Neural cell (in vitro differentiated cells): ENCODE data around the gene MPIG6B. TPM values are rescaled to one million over a fixed set of nuclear protein-coding genes. Genes with fewer than 3 reads are reported as not detected.

Experiments
- H2AFZ ChIP-seq: fragments of 200-600, 300-800 bp; sonication (generic), shearing (Covaris generic); 2 replicates; pipeline ENCODE4 v1.6.0; 2014; ENCODE audit warnings: low read depth, mild to moderate bottlenecking, antibody characterized with exemption, low read length, moderate library complexity
- H3F3A ChIP-seq: fragments of 200-600 bp; shearing (Covaris generic); 2 replicates; pipeline ENCODE4 v1.6.1; 2016; ENCODE audit warnings: mild to moderate bottlenecking, moderate library complexity, mixed read lengths, antibody characterized with exemption, low read length; ENCODE audit not compliant: insufficient read depth, poor library complexity, severe bottlenecking
- H3K27ac ChIP-seq: fragments of 200-600, 300-800 bp; sonication (generic), shearing (Covaris generic); 2 replicates; pipeline ENCODE4 v1.5.1; 2014; ENCODE audit warnings: mild to moderate bottlenecking, low read length, moderate library complexity
- H3K27me3 ChIP-seq: fragments of 300-800, 200-600 bp; sonication (generic), shearing (Covaris generic); 2 replicates; pipeline ENCODE4 v1.6.0; 2014; ENCODE audit warnings: mild to moderate bottlenecking, low read depth, low read length, moderate library complexity; ENCODE audit not compliant: insufficient read depth
- H3K36me3 ChIP-seq: fragments of 300-800, 200-600 bp; sonication (generic), shearing (Covaris generic); 2 replicates; pipeline ENCODE4 v1.5.1; 2014; ENCODE audit warnings: mild to moderate bottlenecking, antibody characterized with exemption, low read length, moderate library complexity; ENCODE audit not compliant: insufficient read depth
- H3K4me2 ChIP-seq: fragments of 300-800, 200-600 bp; sonication (generic), shearing (Covaris generic); 2 replicates; pipeline ENCODE4 v1.6.0; 2014; ENCODE audit warnings: mild to moderate bottlenecking, low read length
- H3K4me3 ChIP-seq: fragments of 300-800, 200-600 bp; sonication (generic), shearing (Covaris generic); 2 replicates; pipeline ENCODE4 v1.5.1; 2014; ENCODE audit warnings: mild to moderate bottlenecking, low read length, moderate library complexity
- H3K79me2 ChIP-seq: fragments of 200-600 bp; shearing (Covaris generic); replicated peaks from 2 replicates; pipeline ENCODE4 v1.6.0; 2014; ENCODE audit warnings: mild to moderate bottlenecking, low read length, moderate library complexity; ENCODE audit not compliant: insufficient read depth
- H3K9ac ChIP-seq: fragments of 300-800, 200-600 bp; sonication (generic), shearing (Covaris generic); 2 replicates; pipeline ENCODE4 v1.6.1; 2016; ENCODE audit warnings: mild to moderate bottlenecking, low read length, mixed read lengths
- H3K9me2 ChIP-seq: fragments of 200-600 bp; shearing (Covaris generic); 2 replicates; pipeline ENCODE4 v1.6.1; 2016; ENCODE audit warnings: mild to moderate bottlenecking, low read length, mixed read lengths; ENCODE audit not compliant: insufficient read depth
- H3K9me3 ChIP-seq: fragments of 200-600, 300-800 bp; sonication (generic), shearing (Covaris generic); 2 replicates; pipeline ENCODE4 v1.6.1; 2016; ENCODE audit warnings: mild to moderate bottlenecking, mixed run types, low read length, moderate library complexity, mixed read lengths
- H4K20me1 ChIP-seq: fragments of 200-600 bp; shearing (Covaris generic); 2 replicates; pipeline ENCODE4 v1.6.1; 2016; ENCODE audit warnings: mild to moderate bottlenecking, mixed run types; ENCODE audit not compliant: insufficient read depth
- EP300 ChIP-seq: fragments of 450-650 bp; conservative IDR thresholded peaks from 2 replicates; pipeline ENCODE4 v1.6.1; 2014; ENCODE audit warnings: antibody characterized with exemption, mild to moderate bottlenecking, moderate library complexity; ENCODE audit not compliant: poor library complexity, severe bottlenecking
- EZH2 ChIP-seq: fragments of 200-600, 300-800 bp; shearing (Covaris generic), sonication (generic); IDR thresholded peaks from 2 replicates; pipeline ENCODE4 v1.6.1; 2014; ENCODE audit warnings: antibody characterized with exemption, low read length, borderline replicate concordance, mild to moderate bottlenecking; ENCODE audit not compliant: insufficient read depth, poor library complexity, severe bottlenecking
- MXI1 ChIP-seq: fragments of 450-650 bp; conservative IDR thresholded peaks from 2 replicates; pipeline ENCODE4 v1.6.1; 2014; ENCODE audit warnings: antibody characterized with exemption, mild to moderate bottlenecking; ENCODE audit not compliant: poor library complexity, severe bottlenecking
- POLR2AphosphoS5 ChIP-seq: IDR thresholded peaks from 2 replicates; pipeline ENCODE4 v1.6.1; 2012
- RAD21 ChIP-seq: fragments of 450-650 bp; conservative IDR thresholded peaks from 2 replicates; pipeline ENCODE4 v1.6.1; 2014; ENCODE audit warnings: antibody characterized with exemption, mild to moderate bottlenecking, moderate library complexity
- REST ChIP-seq: IDR thresholded peaks from 2 replicates; pipeline ENCODE4 v1.6.1; 2012; ENCODE audit warnings: borderline replicate concordance
- SMC3 ChIP-seq: fragments of 450-650 bp; conservative IDR thresholded peaks from 2 replicates; pipeline ENCODE4 v1.6.1; 2014; ENCODE audit warnings: antibody characterized with exemption, mild to moderate bottlenecking, moderate library complexity; ENCODE audit not compliant: poor library complexity
- TAF1 ChIP-seq: IDR thresholded peaks from 2 replicates; pipeline ENCODE4 v1.6.1; 2012; ENCODE audit warnings: low read depth
- polyA plus RNA-seq: library from polyadenylated mRNA; depleted of rRNA; stranded (reverse); fragments of >200 nt; gene quantifications from 2 replicates; pipeline ENCODE4 v1.2.3, GENCODE V29; 2014
- TF ChIP-seq, protein P1 (sequence below): fragments of 450-650 bp; IDR thresholded peaks from 2 replicates; pipeline ENCODE4 v1.5.1; 2014; ENCODE audit warnings: antibody characterized with exemption, mild to moderate bottlenecking, moderate library complexity; ENCODE audit not compliant: poor library complexity, severe bottlenecking

Gene MPIG6B
- polyA plus RNA-seq, 1 donor from 2014 or later: not detected

DNA sequence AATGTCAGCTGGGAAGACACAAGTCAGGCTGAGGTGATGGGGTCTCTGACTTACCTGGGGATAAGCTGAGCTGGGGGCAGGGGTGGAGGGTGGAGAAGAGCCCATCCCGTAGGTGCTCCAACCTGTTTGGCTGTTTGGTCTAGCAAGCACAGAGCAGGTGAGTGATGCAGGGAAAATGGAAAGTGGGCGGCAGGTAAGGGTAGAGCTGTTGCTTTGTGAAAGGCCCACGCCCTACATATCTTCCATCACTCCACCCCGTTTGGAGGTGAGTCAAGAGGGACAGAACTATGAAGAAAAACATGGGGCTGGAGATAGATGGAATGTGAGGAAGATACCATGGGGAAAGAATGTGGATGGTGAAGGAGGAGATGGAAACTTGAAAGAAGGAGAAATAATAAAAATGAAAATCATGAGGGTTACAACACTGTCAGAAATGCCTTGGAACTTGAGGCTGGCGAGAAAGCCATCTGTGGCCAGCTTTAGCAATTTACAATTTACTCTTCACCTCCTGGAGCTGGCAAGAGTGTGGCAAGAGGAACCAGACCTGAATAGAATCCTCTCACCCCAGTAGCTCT lies 2.9 kb upstream of the MPIG6B start:
- Histone ChIP-seq H2AFZ (no peak overlapping the region), H3K27me3 (no peaks in the 10 kb centered on the region), H3K9me2 (no peaks in the 10 kb centered on the region), H3K79me2 (no peaks in the 10 kb centered on the region), H3K4me3 (no peak overlapping the region), H3K9ac (no peak overlapping the region), H3K27ac (no peak overlapping the region), H3F3A (no peaks in the 10 kb centered on the region), H3K4me2 (no peak overlapping the region), H3K9me3 (no peaks in the 10 kb centered on the region), H3K36me3 (no peaks in the 10 kb centered on the region), H4K20me1 (no peaks in the 10 kb centered on the region)
- TF ChIP-seq RAD21 (no peak), MXI1 (no peak), POLR2AphosphoS5 (no peak), SMC3 (no peak)
- TF ChIP-seq, protein P1, sequence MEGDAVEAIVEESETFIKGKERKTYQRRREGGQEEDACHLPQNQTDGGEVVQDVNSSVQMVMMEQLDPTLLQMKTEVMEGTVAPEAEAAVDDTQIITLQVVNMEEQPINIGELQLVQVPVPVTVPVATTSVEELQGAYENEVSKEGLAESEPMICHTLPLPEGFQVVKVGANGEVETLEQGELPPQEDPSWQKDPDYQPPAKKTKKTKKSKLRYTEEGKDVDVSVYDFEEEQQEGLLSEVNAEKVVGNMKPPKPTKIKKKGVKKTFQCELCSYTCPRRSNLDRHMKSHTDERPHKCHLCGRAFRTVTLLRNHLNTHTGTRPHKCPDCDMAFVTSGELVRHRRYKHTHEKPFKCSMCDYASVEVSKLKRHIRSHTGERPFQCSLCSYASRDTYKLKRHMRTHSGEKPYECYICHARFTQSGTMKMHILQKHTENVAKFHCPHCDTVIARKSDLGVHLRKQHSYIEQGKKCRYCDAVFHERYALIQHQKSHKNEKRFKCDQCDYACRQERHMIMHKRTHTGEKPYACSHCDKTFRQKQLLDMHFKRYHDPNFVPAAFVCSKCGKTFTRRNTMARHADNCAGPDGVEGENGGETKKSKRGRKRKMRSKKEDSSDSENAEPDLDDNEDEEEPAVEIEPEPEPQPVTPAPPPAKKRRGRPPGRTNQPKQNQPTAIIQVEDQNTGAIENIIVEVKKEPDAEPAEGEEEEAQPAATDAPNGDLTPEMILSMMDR: no peak

GRCh38 chr6:31721351-31722020 lies 1.7 kb upstream of the MPIG6B start, which contains the start of gene LY6G6C:
TSS of gene LY6G6C (minus strand) at chr6:31721746. CDS start at chr6:31721679, 67 bp downstream.
- Histone ChIP-seq H3K9me2 (no peaks in the 10 kb centered on the region), H3K9me3 (no peaks in the 10 kb centered on the region), H2AFZ (no peak within 1 kb of the TSS), H3K9ac (no peak within 1 kb of the TSS), H3K36me3 (no peaks in the 10 kb centered on the region), H3K27ac (no peak within 1 kb of the TSS), H3K4me2 (no peak within 1 kb of the TSS), H3K27me3 (no peaks in the 10 kb centered on the region), H3K4me3 (no peak within 1 kb of the TSS), H3K79me2 (no peaks in the 10 kb centered on the region), H4K20me1 (no peaks in the 10 kb centered on the region), H3F3A (no peaks in the 10 kb centered on the region)
- TF ChIP-seq, protein P1: no peak
- TF ChIP-seq EZH2: no peak

DNA sequence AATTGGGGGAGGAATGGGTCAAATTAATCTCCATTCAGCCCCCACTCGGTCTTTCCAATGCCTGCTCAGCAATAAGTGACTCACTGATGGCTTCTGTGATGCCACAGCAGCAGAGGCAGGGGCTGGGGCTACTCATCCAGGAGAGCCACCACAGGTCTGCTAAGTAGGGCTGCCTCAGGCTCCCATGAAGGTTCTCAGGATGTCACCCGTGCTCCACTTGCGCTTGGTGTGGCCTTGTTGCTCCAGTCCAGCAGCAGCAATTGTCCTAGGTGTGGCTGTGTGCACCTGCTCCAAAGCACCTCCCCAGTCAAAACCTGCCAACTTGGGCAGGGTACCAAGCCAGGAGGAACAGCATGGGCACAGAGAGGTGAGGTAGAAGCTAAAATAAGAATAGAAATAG lies 1.0 kb upstream of the MPIG6B start:
- H3K27ac ChIP-seq: no peak overlapping the region
- H2AFZ ChIP-seq: no peak overlapping the region
- no peaks in the 10 kb centered on the region for H3K9me2 ChIP-seq
- H4K20me1 ChIP-seq: no peaks in the 10 kb centered on the region
- H3K9ac ChIP-seq: no peak overlapping the region
- H3F3A ChIP-seq: no peaks in the 10 kb centered on the region
- TF ChIP-seq RAD21 (no peak), MXI1 (no peak), REST (no peak), TAF1 (no peak), EZH2 (no peak), POLR2AphosphoS5 (no peak), SMC3 (no peak), EP300 (no peak)
- TF ChIP-seq, protein P1: no peak
- H3K4me3 ChIP-seq: no peak overlapping the region
- no peaks in the 10 kb centered on the region for H3K9me3 ChIP-seq
- H3K36me3 ChIP-seq: no peaks in the 10 kb centered on the region
- no peaks in the 10 kb centered on the region for H3K27me3 ChIP-seq
- no peaks in the 10 kb centered on the region for H3K79me2 ChIP-seq
- no peak overlapping the region for H3K4me2 ChIP-seq
